DMS 273 treated with DMSO at 0.1 percent for 48 hours (cell line): Measurements from ENCODE around the gene KCNK17.

Source experiments
- DNase-seq: peaks from one replicate; lab custom pipeline; 2025; lab: John Stamatoyannopoulos, UW

KCNK17 gene

DNA sequence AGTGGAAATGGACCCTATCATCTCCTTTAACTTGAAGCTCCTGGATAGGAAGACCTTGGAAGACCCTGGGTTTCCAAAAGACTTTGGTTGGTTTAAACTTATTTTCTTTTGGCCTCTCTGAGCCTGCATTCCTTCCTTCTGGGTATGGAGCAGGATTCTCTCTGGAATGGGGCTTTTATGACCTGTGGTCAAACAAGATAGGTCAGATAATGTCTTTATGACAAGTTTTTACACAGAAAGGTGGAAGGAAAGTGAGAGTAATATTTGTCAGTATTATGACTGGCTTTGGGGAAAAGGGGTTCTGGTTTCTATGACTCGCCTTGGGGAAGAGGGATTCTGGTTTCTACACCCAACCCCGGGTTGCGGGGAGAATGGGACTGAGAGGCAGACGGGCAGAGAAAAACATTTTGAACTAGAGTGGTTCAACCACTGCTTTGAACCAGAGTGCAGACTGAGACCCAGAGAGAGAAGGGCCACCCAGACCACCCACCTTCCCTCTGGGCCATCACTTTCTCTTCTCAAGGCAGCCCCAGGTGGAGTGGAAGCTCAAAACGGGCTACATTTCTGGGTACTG, 47.4 kb downstream of the KCNK17 start:
- no peak for DNase-seq

DNA sequence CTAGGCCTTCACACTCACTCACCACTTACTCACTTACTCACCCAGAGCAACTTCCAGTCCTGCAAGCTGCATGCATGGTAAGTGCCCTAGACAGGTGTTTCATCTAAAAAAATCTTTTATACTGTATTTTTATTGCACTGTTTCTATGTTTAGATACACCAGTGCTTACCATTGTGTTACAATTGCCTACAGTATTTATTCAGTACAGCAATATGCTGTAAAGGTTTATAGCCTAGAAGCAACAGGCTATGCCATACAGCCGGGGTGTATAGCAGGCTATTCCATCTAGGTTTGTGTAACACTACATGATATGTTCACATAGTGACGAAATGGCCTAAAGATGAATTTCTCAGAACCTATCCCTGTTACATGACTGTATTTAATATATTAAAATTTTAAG, 47.8 kb downstream of the KCNK17 start:
- DNase-seq: no peak

DNA sequence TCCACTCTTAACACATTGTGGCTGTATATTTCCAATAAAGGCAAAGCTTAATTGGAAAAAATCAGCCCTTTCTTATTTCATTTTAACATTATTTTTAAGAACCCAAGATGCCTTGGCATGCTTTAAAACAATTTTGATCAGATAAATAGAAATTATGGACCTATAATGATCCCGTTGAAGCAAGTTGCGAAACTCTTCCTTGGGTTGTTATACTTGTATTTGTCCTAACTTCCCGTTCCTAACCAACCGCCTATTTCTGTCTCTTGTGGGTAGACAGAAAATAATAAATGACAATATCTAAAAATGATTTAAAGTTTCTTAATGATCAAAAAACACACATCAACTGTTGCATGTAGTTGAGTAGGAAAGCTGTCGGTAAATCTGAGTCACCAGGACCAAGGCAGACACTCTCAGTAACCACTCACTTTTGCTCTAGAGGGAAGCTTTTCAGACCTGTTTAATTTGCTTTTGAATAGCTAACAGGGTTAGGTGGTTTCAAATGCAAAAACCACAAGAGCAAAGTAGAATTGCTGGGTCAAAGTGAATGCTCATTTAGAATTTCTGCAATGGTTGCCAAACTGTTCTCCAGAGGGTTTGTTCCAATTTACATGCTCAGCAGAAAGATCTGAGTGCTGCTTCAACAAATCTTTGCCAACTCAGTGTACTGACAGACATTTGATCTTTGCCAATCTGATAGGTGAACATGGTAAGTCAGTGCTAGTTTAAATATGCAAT, 50.7 kb downstream of the KCNK17 start:
- DNase-seq: no peak

DNA sequence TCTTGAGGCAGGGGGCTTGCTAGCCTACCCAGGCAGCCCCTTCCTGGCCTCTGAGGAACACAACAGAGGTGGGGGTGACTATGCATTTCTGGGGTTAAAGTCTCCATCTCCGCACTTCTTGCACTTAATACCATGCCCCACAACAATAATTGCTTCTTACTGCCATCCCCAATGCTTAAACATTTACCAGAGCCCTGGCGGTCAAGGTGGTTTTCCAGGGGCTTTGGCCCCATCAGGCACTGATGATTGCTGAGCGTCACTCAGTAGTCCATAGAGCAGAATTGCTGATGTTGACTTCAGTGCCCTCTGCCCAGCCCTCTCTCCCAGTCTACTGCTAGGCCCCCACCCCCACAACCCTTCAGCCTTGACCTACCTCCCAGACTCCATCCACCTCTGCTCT, 52.5 kb downstream of the KCNK17 start:
- no peak for DNase-seq

DNA sequence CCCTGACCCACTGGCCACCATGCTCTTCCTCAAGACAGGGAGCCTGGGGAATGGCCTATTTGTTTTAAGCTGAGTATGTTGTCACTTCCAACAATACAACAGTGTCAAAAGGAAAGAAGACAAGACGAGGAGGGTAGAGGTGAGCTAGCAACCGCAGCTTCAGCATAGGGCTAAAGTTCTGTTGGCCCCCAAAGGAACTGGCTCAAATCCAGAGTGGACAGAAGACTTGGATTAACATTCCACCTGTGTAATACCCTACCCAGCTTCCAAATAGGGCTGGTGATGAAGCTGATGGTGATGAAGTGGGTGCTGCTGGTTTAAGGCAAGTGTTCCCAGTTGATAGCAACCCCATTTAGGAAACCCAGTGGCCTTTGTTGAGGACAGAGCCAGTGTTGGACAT, 53.3 kb downstream of the KCNK17 start:
- DNase-seq: no peak

DNA sequence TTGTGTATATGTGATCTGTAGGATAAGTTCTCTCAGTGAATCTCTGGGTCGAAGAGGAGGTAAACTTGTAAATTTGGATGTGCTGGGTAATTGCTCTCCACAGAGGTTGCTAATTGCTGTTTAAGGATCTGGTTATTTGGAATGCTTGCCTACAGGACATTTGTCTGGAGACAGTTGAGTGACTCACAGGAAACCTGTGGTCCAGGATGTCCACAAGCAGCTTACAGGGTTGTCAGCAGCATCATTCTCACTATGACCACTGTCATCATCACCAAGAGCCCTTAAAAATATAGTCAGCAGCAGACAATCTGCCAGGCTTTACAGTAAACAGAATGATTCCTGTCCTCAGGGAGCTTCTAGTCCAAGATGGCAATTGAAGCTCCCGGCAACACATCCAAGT, 53.8 kb downstream of the KCNK17 start:
- DNase-seq: no peak

DNA sequence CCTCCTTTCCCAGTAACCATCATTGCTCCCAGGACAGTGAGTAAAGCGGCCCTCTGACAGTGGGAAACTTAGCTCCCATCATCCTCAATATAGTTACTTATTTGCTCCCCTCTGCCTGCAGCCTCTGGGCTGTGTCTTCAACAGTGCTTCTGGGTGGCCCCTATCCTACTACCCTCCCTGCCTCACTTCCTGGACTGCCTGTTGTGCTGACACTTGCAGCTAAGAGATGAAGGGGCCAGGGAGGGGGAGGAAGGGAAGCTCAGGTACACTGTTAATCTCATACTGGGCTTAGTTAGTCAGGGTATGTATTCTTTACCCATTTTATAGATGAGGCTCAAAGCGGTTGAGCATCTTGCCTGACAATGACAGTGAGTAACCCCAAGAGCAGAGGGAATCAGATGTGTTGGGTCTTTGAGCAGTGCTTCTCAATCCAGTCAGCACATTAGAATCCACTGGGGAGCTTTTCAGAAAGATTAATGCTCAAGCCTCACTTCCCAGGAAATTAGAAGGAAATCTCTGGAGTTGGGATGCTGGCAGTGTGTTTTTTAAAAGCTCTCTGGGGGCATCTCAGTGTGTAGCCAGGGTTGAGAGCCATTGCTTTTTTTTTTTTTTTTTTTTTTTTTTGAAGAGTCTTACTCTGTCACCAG, 57.8 kb downstream of the KCNK17 start:
- DNase-seq: no peak

DNA sequence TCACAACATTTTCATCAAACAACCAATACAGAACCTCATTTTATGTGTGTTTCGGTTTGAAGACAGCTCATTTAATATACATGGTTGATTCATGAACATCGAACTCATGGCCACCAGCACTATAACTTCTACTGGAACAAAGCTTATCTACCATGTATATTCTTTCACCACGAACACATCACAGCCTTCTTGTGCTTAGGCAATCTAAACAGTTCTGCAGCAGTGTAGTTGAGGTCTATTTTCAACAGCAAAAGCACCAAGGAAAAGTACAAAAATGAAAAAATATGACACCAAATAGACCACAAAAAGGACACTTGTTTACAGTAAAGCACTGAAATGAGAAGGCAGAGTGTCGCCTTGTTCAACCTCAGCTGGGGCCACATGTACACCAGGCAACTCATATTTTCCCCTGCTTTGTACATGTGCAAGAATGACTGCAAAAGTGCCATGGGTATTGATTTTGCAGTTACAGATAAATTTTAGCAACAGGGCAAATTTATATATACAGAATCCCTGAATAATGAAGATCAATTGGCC, 59.2 kb downstream of the KCNK17 start:
- no peak for DNase-seq

DNA sequence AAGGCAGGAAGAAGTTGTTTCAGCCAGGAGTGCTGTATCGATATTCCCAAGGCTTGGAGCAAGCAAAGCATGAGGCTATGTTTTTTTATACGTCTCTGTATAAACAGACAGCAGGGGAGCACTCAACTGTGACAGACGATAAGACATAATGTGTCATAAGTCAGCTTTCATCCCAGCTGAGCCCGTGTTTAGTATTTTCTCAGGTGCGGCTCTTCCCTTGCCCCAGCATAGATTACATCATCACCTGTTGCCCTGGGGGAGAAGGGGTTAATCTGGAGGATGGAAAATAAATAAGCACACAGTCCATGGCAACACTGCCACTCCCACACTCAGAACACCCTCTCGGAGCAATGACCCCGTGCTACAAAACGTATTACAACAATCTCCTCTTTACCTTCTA, 62.8 kb downstream of the KCNK17 start:
- no peak for DNase-seq

DNA sequence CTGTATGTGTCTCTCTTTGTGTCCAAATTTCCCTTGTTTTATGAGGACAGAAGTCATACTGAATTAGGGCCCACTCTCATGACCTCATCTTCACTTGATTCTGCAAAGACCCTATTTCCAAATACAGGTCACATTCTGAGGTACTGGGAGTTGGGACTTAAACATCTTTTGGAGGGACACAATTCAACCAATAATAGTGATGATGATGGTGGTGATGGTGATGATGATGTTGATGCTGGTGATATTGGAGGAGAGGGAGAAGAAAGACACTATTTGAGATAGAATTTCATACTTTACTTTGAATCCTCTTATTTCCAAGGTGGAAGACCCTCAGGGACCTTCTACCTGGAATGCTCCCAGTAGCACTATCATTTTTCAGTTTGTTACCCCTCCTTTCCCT, 63.7 kb downstream of the KCNK17 start:
- DNase-seq: no peak

DNA sequence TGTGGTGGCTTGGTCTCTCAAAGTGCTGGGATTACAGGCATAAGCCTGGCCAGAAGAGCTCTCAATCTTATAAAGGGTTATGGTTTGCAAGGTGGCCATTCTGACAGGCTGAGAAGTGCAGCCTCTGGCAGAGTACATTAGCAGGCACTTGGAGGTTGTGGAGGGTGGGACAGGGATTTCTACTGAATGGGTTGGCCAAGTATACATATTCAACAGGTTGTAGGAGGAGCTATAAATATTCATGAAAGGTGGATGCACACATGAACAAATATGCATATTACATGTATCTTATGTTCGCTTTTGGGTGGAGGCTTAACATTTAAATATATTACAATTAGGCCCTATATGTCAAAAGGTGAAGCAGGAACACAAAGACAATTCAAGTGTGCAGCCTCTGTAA, 64.9 kb downstream of the KCNK17 start:
- no peak for DNase-seq
